SIG-M5 treated with dmso at 0.1 percent for 504 hours (cell line): ENCODE results near the gene LAPTM4A.
"Not testable (repeated sequence)": the region's sequence is repeated elsewhere in the genome, so short reads cannot be mapped to it uniquely, and the experiment has no call there.

Source experiments
- DNase-seq: peaks from one replicate; lab custom pipeline; 2025; ENCODE audit not compliant: unreplicated experiment; lab: John Stamatoyannopoulos, UW

The LAPTM4A gene

GRCh38 chr2:20077411-20077940, 26.0 kb upstream of the LAPTM4A start:
- DNase-seq = no peak

DNA sequence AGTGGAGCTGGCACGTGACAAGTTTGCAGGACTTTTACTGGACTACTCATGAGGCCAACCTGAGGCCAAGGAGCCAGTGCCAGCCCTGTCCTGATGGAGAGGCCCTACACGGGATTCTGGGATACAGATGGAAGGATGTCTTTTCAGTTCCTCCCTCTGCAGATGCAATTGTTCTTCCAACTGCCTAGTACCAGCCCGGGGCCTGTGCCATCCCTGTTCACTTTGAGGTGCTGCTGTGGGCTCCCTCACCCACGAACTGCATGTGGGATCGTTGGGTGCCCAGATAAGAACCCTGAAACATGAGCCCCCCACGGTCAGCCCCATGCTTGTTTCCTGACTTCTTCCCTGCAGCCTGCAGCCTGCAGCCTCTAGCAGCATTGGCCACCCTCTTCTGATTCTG, 25.3 kb upstream of the LAPTM4A start:
- DNase-seq = no peak

GRCh38 chr2:20074901-20075300, 23.5 kb upstream of the LAPTM4A start:
- no peak for DNase-seq

DNA sequence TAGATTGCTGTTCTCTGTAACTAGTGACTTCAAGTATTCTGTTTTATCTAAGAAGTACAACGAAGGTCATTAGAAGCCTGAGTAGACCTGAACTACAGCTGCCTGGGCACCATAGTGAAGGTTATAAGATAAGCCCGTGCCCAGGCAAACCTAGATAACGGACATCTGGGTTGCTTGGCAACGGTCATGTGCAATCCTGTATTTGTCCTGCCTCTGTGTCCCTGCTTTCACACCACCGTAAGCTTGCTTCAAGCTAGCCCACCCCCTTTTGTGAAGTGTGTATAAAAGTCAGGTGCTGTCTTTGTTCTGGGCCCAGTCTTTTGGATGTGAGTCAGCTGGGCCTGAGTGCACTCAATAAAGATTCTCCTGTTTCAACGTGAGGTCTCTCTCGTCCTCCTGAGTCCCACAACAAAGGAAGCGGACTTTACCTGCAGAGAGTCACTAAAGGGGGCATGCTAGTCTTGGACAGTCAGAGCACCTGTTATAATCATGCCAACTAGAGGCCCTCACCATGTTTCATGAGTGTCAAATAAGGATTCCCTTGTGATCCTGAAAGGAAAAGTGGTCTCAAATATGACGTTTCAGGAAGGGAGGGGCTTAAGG, 22.7 kb upstream of the LAPTM4A start:
- DNase-seq = not testable (repeated sequence)

- no peak for DNase-seq
These were observed 22.0 kb upstream of the LAPTM4A start for GRCh38 chr2:20073460-20073859.

DNA sequence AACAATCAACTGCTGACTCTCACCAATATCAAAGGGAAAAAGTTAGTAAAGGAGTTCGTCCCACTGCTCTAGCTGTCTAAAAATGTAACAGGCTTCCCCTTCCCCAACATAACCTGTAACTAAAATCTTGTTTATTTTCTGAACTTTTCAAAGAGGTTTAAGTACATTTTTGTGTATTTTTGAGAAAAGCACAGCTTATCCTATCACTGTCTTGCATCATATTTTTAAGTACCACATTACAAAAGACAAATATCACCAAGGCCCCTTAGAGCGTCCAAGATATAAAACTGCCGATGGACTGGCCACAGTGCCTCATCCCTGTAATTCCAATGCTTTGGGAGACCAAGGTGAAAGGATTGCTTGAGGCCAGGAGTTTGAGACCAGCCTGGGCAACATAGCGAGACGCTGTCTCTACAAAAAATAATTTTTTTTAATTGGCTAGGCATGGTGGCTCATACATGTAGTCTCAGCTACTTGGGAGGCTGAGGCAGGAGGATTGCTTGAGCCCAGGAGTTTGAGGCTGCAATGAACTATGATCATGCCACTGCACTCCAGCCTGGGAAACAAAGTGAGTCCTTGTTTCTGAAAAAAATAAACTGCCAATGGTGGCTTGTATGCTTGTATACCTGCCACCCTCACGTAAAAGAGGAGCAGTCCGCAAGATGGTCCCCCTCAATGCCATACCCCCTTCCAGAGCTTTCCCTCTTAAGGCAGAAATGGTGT, 21.2 kb upstream of the LAPTM4A start:
- DNase-seq = no peak

DNA sequence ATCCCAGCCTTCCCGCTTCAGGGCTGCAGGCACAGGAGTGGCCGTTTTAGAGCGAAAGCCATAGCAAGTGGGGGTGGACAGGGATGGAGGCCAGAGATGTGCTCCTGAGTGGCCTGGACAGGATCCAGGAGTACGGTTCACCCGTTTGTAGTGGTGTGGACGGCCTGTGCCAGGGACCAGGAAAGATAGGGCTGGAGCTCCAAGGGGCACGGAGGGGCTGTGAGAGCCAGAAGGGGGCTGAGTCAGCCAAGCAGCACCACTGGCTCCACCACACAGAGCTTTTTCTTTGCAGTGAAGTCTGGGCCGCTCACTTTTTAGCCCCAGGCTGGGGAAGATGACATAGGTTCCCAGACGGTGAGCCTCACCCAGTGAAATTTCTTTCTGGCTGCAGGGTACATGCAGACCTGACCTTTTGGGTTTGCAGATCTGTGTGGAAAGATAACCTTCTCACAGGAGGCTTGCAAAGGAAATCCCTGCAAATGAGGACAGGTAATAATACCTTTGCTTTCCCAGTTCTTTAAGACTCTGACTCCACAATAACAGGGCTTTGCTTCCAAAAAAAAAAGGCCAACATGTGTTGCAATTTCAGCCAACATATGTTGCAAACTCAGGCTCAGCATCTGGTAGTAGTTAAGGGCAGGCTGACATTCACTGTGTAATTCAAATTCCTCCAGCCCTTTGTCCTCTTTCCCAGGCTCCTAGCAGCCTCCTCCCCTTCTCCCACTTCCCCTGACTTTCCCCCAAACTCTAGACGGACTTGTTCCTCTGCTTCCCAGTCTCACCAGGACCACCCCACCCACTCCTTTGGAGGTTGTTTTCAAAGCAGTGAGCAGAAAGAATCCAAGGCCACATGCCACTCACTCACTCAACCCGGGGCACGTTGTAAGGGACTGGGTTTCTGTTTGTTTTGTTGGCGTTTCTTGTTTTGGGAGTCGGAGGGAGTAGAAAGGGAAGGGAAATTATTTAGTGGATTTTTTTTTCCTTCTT, 20.3 kb upstream of the LAPTM4A start:
- DNase-seq = peak; percentile 35

DNA sequence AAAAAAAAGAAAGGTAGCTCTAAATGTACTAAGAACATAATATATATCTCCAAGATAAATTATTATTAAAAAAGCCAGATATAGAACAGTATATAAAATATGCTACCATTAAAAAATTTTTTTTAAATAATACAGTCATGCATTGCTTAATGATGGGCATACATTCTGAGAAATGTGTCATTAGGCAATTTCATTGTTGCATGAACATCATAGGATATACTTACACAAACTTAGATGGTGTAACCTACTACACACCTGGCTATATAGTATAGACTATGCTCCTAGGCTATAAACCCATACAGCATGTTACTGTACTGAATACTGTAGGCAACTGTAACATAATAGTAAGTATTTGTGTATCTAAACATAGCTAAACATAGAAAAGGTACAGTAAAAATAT, 18.3 kb upstream of the LAPTM4A start:
- DNase-seq = no peak

DNA sequence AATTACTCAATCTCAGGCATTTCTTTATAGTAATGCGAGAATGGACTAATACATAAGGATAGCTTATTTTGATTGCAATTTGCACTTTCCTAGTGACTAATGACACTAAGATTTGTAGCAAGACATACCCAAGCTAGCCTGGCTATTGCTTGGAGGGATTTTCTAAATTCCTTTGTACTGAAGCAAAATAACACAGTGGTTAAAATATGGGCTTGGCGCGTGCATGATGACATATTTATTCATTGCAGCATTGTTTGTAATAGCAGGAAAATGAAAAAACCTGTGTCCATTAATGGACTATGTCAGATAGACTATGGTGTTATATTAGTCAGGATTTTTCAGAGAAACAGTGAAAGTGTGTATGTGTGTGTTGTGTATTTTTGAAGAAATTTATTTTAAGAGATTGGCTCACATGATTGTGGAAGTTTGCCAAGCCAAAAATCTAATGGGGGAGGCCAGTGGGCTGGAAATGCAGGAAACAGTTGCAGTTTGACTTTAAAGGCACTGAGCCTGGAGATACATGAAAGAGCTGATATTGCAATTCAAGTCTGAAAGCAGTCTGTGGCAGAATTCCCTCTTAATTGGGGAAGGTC, 16.7 kb upstream of the LAPTM4A start:
- DNase-seq = no peak

- DNase-seq = peak; percentile 19
These were observed 14.6 kb upstream of the LAPTM4A start for GRCh38 chr2:20065885-20066602.

DNA sequence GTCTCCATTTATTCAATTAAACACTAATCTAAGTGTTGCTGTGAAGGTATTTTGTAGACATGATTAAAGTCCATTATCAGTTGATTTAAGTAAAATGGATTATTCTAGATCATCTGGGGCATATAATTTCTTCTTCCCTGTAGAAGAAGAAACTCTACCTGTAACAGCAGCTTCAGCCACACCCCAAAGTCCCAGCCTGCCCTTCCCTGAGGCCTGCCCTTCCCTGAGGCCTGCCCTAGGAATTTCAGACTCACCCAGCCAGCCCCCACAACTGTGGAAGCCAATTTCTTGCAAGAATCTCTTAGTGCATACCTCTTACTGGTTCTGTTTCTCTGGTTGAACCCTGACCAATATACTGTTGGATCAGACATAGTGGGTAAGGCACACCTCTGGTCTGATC, 13.4 kb upstream of the LAPTM4A start:
- no peak for DNase-seq

GRCh38 chr2:20064421-20064820, 13.0 kb upstream of the LAPTM4A start:
- DNase-seq = no peak

- DNase-seq = no peak
These were observed 11.5 kb upstream of the LAPTM4A start for GRCh38 chr2:20062615-20063545.

- no peak for DNase-seq
These were observed 10.5 kb upstream of the LAPTM4A start for GRCh38 chr2:20061940-20062339.

DNA sequence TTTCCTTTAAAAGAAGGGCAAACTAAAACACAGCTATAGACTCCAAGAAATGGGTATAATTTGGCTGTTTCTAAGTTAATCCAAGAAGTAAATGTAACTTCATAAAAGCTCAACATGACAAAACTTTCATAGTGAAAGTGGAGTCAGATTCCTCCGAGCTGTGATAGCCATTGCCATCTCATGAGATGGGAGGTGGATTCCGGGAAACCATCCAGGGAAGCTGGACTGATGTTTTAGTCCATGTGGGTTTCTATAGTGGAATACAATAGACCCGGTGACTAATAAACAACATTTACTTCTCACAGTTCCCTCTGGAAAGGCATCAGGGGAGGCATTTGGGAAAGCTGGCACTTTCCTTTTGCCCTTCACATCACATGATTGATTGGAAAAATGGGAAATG, 10.0 kb upstream of the LAPTM4A start:
- no peak for DNase-seq

- DNase-seq = no peak
These were observed 8.7 kb upstream of the LAPTM4A start for GRCh38 chr2:20060106-20060505.

- DNase-seq = no peak
These were observed 5.8 kb upstream of the LAPTM4A start for GRCh38 chr2:20057268-20057667.

GRCh38 chr2:20054931-20055330, 3.5 kb upstream of the LAPTM4A start:
- no peak for DNase-seq

- DNase-seq = no peak
These were observed 2.7 kb upstream of the LAPTM4A start for GRCh38 chr2:20054119-20054518.
